HG02763 (cell line): ENCODE data around the gene ZDHHC12.

Experiments used
- ATAC-seq: cut with Tn5 transposase; IDR thresholded peaks from one replicate; pipeline ENCODE4 v1.9.1; 2021; ENCODE audit warnings: mild to moderate bottlenecking, moderate library complexity; ENCODE audit not compliant: unreplicated experiment

The ZDHHC12 gene

DNA sequence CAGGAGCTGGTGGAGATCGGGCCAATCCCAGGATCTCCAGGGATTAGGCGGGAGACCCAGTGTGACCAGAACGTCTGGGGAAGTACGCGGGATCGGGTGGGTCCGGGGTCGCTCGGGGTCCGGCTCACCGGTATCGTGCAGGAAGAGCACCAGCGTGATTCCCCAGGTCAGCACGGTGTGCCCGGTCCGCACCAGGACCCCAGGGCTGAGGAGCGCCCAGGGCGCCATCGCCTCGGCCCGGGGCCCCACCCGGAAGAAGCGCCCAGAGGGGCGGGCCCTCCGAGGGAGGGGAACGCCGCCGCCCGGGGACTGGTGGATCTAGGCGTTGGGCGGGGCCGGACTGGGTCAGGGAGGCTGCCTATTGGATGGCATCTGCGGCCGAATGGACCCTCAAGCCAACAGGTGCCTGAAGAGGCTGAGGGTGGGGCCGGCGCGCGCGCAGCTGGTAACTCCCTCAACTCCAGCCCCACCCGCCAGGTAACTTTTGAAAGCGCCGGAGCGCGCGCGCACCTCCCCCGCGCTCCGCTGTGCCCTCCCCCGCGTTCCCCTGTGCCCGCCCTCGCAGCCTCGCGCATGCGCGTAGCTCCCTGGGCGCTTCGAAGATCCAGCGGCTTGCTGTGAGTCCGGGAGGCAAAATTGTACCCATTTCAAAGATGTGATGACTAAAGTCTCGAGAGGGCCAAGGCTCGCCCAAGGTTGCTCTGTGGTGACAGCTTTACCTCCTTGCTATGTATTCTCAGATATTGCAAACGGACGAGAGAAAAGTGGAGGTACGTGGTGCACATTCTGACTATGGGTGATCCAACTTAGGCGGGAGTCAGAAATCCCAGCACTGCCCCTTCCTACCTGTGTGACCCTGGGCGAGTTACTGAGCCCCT lies at the start of gene ZDHHC12:
ZDHHC12 (minus strand) TSS at position 262 of the 878 bp plus-strand sequence; CDS start at position 228, 34 bp downstream.
- ATAC-seq, result peak; percentile 96

DNA sequence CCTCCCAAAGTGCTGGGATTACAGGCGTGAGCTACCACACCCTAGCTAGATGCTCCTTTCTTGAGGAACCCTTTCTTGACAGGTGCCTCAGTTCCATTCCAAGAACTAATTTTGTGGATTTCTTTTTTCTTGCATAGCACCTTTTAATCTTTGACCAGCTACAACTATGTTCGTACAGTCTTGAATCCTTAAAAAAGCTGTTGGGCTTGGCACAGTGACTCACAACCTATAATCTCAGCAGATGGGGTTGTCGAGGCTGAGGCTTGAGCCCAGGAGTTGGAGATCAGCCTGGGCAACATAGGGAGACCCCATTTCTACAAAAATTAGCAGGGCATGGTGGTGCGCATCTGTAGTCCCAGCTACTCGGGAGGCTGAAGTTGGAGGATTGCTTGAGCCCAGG lies 49.1 kb upstream of the ZDHHC12 start:
- ATAC-seq, result no peak

DNA sequence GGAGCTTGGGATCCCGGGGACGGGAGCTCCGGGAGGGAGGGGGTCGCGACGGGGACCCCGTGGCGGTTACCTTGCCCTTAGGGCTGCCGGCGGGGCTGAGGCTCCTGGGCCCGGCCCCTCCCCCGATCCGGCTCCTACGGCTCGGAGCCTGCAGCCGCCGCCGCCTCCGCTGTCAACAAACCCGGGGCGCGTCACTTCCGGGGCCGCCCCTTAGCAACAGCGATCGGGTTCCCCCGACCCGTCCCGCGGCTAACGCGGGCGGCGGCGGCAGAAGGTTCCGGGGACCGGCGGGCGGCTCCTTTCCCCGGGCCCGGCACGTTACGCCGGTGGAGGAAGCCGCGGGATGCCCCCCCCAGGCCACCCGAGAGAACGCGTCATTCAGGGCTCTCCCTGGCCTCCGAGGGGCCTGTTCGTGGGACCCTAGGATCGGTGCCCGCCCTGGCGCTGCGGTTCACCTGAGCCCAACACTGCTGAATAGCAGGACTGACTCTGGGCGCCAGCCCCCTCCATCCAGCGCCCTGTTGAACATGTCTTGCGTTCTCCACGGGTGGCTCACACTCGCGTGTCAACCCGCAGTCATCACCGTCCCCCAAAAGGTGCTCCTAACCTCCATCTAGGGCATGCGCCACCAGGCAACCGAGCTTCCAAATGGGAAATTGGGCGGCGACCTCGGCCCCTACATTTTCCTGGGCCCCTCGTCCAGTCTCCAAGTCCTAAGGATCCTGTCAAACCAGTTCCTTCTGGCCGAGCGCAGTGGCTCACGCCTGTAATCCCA lies 48.0 kb upstream of the ZDHHC12 start, which contains the start of gene ZER1:
ZER1 (minus strand) TSS at position 183 of the 775 bp plus-strand sequence. CDS start 16,362 bp downstream, outside the sequence.
- peak; percentile 89 for ATAC-seq

GRCh38 chr9:128771094-128771721 lies 47.3 kb upstream of the ZDHHC12 start:
- ATAC-seq, result peak; percentile 17

DNA sequence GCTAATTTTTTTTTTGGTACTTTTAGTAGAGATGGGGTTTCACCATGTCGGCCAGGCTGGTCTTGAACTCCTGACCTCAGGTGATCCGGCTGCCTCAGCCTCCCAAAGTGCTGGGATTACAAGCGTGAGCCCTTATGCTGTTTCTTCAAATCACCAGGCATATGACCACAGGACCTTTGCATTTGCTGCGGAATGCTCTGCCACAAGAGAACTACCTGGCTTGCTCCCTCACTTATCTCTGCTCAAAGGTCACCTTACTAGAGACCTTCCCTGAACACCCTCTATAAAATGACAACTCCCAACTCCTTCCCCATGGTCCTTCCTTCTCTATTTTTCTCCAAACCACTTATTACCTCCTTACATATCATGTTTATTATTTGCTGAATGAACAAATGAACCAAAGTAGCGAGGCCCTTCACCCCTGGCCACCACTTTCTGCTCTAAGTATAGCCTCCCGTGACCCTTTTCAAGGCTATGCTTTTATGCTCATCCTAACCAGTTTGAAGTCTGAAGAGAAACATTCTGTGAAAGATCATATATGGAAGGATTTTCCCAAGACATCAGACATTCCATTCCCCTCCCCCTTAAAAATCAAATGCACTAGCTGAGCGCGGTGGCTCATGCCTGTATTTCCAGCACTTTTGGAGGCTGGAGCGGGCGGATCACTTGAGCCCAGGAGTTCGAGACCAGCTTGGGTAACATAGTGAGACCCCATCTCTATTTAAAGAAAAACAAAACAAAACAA lies 46.5 kb upstream of the ZDHHC12 start:
- ATAC-seq, result no peak

DNA sequence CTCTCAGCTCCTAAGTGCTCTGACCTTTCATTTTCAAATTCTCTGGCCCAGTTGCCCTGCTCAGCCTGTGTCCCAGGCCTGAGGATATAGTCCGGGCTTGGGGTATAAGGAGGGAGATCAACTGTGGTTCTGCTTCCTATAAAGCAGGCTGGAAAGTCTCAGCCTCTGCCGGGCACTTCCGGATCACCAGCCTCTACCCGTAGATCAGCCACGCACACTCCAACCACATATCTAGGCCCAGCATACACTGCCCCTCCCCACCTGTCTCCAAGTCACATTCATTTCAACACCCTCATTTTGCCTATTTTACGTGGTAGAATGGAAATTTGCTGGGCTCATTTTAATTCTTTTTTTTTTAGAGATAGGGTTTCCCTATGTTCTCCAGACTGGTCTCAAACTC lies 44.7 kb upstream of the ZDHHC12 start:
- ATAC-seq, result no peak

GRCh38 chr9:128765499-128765898 lies 41.6 kb upstream of the ZDHHC12 start:
- ATAC-seq, result no peak

DNA sequence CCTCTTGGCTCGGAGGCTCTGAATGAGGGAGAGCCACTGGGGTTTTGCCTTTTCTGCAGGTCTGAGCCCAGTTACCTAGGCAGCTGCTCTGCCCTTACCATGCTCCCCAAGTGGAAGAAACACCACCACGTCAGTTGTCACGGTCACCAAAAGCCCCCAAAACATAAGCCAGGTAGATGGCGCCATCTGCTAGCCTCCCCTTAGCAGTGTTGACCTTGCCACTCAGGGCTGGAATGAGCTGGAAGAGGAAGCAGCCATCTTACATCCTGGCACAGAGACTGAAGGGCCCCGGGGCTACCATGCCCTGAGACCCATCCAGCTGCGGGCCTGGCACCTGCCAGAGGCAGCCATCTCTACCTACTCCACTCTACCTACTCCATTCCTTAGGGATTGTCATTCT lies 40.4 kb upstream of the ZDHHC12 start:
- no peak for ATAC-seq

GRCh38 chr9:128762671-128763449 lies 38.9 kb upstream of the ZDHHC12 start:
- ATAC-seq, result no peak

- no peak for ATAC-seq
Measured at GRCh38 chr9:128757602-128758001, 33.7 kb upstream of the ZDHHC12 start.

DNA sequence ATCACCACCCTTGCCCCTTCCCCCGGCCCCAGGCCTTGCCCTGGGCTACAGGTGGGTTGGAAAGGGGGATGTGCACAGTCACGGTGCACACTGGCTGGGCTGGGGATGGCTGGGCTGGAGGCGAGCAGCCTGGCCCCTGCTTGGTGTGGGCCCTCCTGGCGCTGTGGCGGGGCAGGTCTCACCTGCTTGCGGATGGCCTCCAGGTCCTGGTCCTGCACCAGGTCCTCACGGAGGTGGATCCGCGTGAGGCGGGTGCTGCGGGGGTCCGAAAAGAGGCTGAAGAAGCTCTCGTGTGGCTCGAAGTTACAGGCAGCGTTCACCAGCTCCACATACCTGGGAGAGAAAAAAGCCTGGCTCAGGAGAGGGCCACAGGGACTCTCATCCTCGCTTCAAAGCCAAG lies 29.7 kb upstream of the ZDHHC12 start:
- ATAC-seq, result no peak

DNA sequence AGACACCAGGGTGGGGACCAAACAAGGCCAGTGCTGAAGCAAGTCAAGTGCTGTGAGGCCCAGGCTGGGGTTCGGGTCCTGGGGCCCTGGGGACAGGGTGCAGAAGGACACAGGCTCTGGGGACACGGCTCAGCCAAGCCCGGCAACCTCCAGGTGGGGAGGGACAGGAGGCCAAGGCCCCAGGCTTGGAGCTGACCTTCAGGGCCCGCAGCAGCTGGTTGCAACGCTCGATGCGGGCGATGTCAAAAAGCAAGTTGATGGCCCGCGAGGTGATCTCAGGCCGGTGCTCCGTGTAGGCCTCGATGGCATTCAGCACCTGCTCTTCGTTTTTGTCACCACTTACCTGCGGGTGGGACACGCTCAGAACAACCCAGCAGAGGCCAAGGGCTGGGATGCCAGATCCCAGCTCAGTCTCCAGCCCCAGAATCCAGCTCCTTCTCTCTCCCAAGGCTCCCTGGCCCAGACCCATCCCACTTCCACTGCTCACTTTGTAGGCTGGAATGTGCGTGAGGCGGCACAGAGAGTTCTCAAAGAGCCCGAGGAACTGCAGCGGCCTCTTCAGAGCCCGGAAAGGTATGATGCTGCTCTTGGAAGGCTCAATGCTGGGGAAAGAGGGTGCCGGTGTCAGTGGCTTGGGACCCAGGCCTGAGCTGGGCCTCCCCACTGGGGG lies 27.1 kb upstream of the ZDHHC12 start:
- no peak for ATAC-seq

DNA sequence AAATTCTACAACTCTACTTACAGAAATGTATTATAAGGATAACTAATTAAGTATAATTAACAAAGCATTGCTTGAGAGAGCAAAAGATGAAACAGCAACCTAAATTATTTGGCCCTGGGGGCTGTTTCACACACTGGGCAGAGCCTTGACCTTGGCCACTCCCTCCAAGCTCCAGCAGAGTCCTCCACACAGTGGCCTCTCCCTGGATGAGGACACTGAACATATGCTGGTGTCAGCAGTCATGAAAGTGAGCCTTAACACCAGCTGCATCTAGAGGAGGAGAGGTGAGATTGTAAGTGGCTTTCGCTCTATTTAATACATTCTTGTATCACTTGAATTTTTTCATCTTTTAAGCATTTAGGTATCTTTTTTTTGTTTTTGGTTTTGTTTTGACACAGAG lies 23.3 kb upstream of the ZDHHC12 start:
- no peak for ATAC-seq

DNA sequence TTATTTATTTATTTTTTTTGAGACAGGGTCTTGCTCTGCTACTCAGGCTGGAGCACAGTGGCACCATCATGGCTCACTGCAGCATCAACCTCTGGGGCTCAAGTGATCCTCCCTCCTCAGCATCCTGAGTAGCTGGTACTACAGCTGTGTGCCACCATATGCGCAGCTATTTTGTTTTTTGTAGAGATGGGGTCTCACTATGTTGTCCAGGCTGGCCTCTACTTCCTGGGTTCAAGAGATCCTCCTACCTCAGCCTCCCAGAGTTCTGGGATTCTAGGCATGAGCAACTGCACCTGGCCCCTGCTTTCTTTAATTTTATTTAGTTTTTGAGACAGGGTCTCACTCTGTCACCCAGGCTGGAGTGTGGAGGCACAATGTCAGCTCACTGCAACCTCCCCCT lies 19.5 kb upstream of the ZDHHC12 start:
- ATAC-seq, result no peak

GRCh38 chr9:128742401-128742800 lies 18.5 kb upstream of the ZDHHC12 start:
- no peak for ATAC-seq

DNA sequence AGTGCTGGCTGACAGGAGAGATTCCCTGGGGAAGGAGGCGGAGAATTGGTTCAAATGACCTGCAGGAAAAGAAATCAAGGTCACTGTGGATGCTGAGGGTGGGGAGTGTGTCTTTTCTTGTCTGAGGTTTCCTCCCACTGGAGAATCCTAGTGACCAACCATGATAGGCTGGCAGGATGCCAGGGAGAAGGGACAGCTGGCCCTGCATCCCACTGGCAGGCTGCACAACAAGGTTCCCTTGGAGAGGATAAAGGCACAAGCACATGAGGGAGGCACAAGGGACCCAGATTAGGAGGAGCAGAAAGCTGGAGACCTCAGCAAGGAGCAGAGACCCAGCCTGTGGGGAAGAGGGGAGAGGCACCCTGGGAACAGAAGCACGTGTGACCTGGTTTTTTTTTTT lies 11.4 kb upstream of the ZDHHC12 start:
- no peak for ATAC-seq

DNA sequence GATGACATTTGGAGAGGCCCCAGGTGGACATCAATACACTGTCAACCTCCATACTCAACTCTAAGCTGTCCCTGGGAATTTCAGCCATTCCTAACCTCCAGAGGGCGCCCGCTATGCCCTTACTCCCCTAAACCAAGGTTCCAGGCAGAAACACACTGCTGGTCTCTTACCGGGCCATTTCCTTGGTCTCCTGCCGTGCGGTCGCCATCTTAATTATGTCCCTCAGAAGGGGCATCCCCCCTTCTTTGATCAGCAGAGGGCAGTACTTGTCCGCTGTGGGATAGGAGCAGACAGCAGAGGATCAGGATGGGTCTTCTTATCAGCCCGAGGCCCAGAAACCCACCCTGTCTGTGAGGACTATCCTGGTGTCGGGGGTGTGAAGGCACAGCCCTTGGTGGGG lies 9.3 kb upstream of the ZDHHC12 start:
- ATAC-seq, result no peak

- ATAC-seq, result no peak
Measured at GRCh38 chr9:128732576-128732975, 8.6 kb upstream of the ZDHHC12 start.

DNA sequence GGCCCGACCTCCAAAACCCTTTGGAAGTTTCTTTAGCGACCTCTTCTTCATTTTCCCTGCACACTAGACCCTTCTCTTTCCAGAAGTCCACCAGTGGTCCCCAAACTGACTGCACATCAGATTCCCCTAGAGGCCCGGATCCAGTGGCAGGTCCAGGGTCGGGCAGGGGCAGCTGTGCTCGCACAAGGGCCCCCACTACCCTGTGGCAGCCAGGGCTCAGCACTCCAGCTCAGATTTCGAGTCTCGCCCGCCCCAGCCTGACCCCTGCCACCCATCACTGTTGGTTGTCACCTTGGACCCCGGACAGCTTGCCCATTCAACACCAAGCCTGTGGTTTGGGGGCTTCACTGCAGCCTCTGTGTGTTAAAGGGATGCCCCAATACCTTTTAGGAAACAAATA lies 7.8 kb upstream of the ZDHHC12 start:
- no peak for ATAC-seq
